ENCODE results near the gene CSTPP1. TPM values are rescaled to one million over a fixed set of nuclear protein-coding genes. Genes with fewer than 3 reads are reported as not detected.
"Not testable (repeated sequence)": the region's sequence is repeated elsewhere in the genome, so short reads cannot be mapped to it uniquely, and the experiment has no call there.

The CSTPP1 gene
- total RNA-seq, 5 donors from 2014 or later (not counting 1 experiment from before 2014, with no cell fraction given), result 13.3 to 16.9 (median 15.0) TPM

- H3K4me1 ChIP-seq (ENCODE audit: control insufficient read depth in 1 of 2, extremely low read depth in 1 of 2, insufficient read depth in 2 of 2, low read length in 2 of 2); H3K4me3 Mint-ChIP-seq; H3K27ac ChIP-seq (ENCODE audit: low read length); H3K4me3 ChIP-seq (ENCODE audit: control insufficient read depth in 1 of 2, extremely low read depth in 1 of 2, low read length in 1 of 2); H3K9me3 Mint-ChIP-seq; H3K27ac Mint-ChIP-seq; DNase-seq; ATAC-seq (replicated peaks in 1 of 4); H3K27me3 ChIP-seq (replicated peaks in 1 of 2; ENCODE audit: control insufficient read depth in 2 of 2, extremely low read depth in 1 of 2, insufficient read depth in 2 of 2, low read length in 1 of 2); H3K36me3 ChIP-seq (ENCODE audit: control insufficient read depth in 2 of 2, extremely low read depth in 1 of 2, insufficient read depth in 1 of 2, low read length in 1 of 2); H3K9me3 ChIP-seq; POLR2A ChIA-PET; H3K27me3 Mint-ChIP-seq: not testable (repeated sequence)
- 97% methylated on average over 10 of the region's 14 CpGs for WGBS (ENCODE audit: insufficient coverage)
- H3K4me1 Mint-ChIP-seq, result peaks cover 3 to 11% (median 3%) of the 10 kb centered on the region in 3 donors
- CTCF ChIA-PET, result interaction anchor here in 1 of 2 donors (1.0 kb wide), 1 partner anchor 157 kb away, joined by 3 read pairs; no protein-coding TSS in a partner anchor
- peaks cover 38% of the 10 kb centered on the region for H3K36me3 Mint-ChIP-seq
Observed at GRCh38 chr11:46997796-46998195, 61.2 kb downstream of the CSTPP1 start.

GRCh38 chr11:46999217-46999616, 62.7 kb downstream of the CSTPP1 start:
- H3K27ac Mint-ChIP-seq, result no peak overlapping the region
- CTCF ChIA-PET, result interaction anchor here in 1 of 2 donors (0.6 kb wide), 1 partner anchor 455 kb away, joined by 3 read pairs; no protein-coding TSS in a partner anchor

GRCh38 chr11:47000033-47000432, 63.5 kb downstream of the CSTPP1 start:
- no CpG with 5 or more reads among the region's 2 CpGs for WGBS (ENCODE audit: insufficient coverage)
- Mint-ChIP-seq H3K27me3 (no peaks in the 10 kb centered on the region), H3K4me3 (no peak overlapping the region), H3K36me3 (peaks cover 26% of the 10 kb centered on the region), H3K9me3 (no peaks in the 10 kb centered on the region), H3K27ac (no peak overlapping the region), H3K4me1 (peaks cover 16 to 27% (median 16%) of the 10 kb centered on the region in 3 donors)
- H3K27ac ChIP-seq (ENCODE audit: low read length), result no peak overlapping the region
- H3K4me3 ChIP-seq (ENCODE audit: control insufficient read depth in 1 of 2, extremely low read depth in 1 of 2, low read length in 1 of 2), result no peak overlapping the region
- no peaks in the 10 kb centered on the region for H3K36me3 ChIP-seq (ENCODE audit: control insufficient read depth in 2 of 2, extremely low read depth in 1 of 2, insufficient read depth in 1 of 2, low read length in 1 of 2)
- no peaks in the 10 kb centered on the region for H3K27me3 ChIP-seq (replicated peaks in 1 of 2; ENCODE audit: control insufficient read depth in 2 of 2, extremely low read depth in 1 of 2, insufficient read depth in 2 of 2, low read length in 1 of 2)
- DNase-seq (no peak), ATAC-seq (replicated peaks in 1 of 4) (no peak)
- peaks cover 0 to 2% of the 10 kb centered on the region in 2 experiments for H3K4me1 ChIP-seq (ENCODE audit: control insufficient read depth in 1 of 2, extremely low read depth in 1 of 2, insufficient read depth in 2 of 2, low read length in 2 of 2)
- ChIA-PET POLR2A (no interaction called here), CTCF (interaction anchor here in 1 of 2 donors (0.6 kb wide), 1 partner anchor 255 kb away, joined by 3 read pairs; no protein-coding TSS in a partner anchor)
- no peaks in the 10 kb centered on the region for H3K9me3 ChIP-seq

More at GRCh38 chr11:46999217-46999616, 62.7 kb downstream of the CSTPP1 start:
- Mint-ChIP-seq H3K27me3 (no peaks in the 10 kb centered on the region), H3K4me1 (peaks cover 9 to 20% (median 10%) of the 10 kb centered on the region in 3 donors), H3K36me3 (peaks cover 26% of the 10 kb centered on the region), H3K4me3 (no peak overlapping the region), H3K9me3 (no peaks in the 10 kb centered on the region)
- no peaks in the 10 kb centered on the region for H3K4me1 ChIP-seq (ENCODE audit: control insufficient read depth in 1 of 2, extremely low read depth in 1 of 2, insufficient read depth in 2 of 2, low read length in 2 of 2)
- no peaks in the 10 kb centered on the region for H3K27me3 ChIP-seq (replicated peaks in 1 of 2; ENCODE audit: control insufficient read depth in 2 of 2, extremely low read depth in 1 of 2, insufficient read depth in 2 of 2, low read length in 1 of 2)
- POLR2A ChIA-PET, result interaction anchor here in 1 of 2 donors (0.6 kb wide), 1 partner anchor 156 kb away, joined by 3 read pairs; no protein-coding TSS in a partner anchor
- DNase-seq (no peak), ATAC-seq (replicated peaks in 1 of 4) (no peak)
- H3K36me3 ChIP-seq (ENCODE audit: control insufficient read depth in 2 of 2, extremely low read depth in 1 of 2, insufficient read depth in 1 of 2, low read length in 1 of 2), result no peaks in the 10 kb centered on the region
- H3K4me3 ChIP-seq (ENCODE audit: control insufficient read depth in 1 of 2, extremely low read depth in 1 of 2, low read length in 1 of 2), result no peak overlapping the region
- H3K9me3 ChIP-seq, result no peaks in the 10 kb centered on the region
- no peak overlapping the region for H3K27ac ChIP-seq (ENCODE audit: low read length)

GRCh38 chr11:47001781-47002181, 65.2 kb downstream of the CSTPP1 start:
- Mint-ChIP-seq H3K4me1 (peaks cover 13 to 22% (median 19%) of the 10 kb centered on the region in 3 donors), H3K9me3 (no peaks in the 10 kb centered on the region), H3K27ac (no peak overlapping the region), H3K36me3 (peaks cover 12% of the 10 kb centered on the region), H3K27me3 (no peaks in the 10 kb centered on the region), H3K4me3 (no peak overlapping the region)
- Histone ChIP-seq H3K27ac (ENCODE audit: low read length) (no peak overlapping the region), H3K27me3 (replicated peaks in 1 of 2; ENCODE audit: control insufficient read depth in 2 of 2, extremely low read depth in 1 of 2, insufficient read depth in 2 of 2, low read length in 1 of 2) (no peaks in the 10 kb centered on the region), H3K9me3 (no peaks in the 10 kb centered on the region), H3K36me3 (ENCODE audit: control insufficient read depth in 2 of 2, extremely low read depth in 1 of 2, insufficient read depth in 1 of 2, low read length in 1 of 2) (no peaks in the 10 kb centered on the region), H3K4me1 (ENCODE audit: control insufficient read depth in 1 of 2, extremely low read depth in 1 of 2, insufficient read depth in 2 of 2, low read length in 2 of 2) (peaks cover 0 to 2% of the 10 kb centered on the region in 2 experiments), H3K4me3 (ENCODE audit: control insufficient read depth in 1 of 2, extremely low read depth in 1 of 2, low read length in 1 of 2) (no peak overlapping the region)
- ChIA-PET CTCF (interaction anchor here (0.5 to 0.6 kb wide), 2 partner anchors 17 to 872 kb away, joined by 3 to 5 read pairs; no protein-coding TSS in a partner anchor), POLR2A (no interaction called here)
- ATAC-seq (replicated peaks in 1 of 4) (no peak), DNase-seq (no peak)
- 40% methylated on average over 1 of the region's 3 CpGs for whole genome bisulfite sequencing (ENCODE audit: insufficient coverage)

GRCh38 chr11:47002390-47002789, 65.8 kb downstream of the CSTPP1 start:
- no peaks in the 10 kb centered on the region for H3K9me3 ChIP-seq
- no peaks in the 10 kb centered on the region for H3K36me3 ChIP-seq (ENCODE audit: control insufficient read depth in 2 of 2, extremely low read depth in 1 of 2, insufficient read depth in 1 of 2, low read length in 1 of 2)
- H3K4me1 ChIP-seq (ENCODE audit: control insufficient read depth in 1 of 2, extremely low read depth in 1 of 2, insufficient read depth in 2 of 2, low read length in 2 of 2), result peaks cover 0 to 2% of the 10 kb centered on the region in 2 experiments
- H3K27me3 Mint-ChIP-seq, result no peaks in the 10 kb centered on the region
- H3K27ac ChIP-seq (ENCODE audit: low read length), result no peak overlapping the region
- no peaks in the 10 kb centered on the region for H3K9me3 Mint-ChIP-seq
- no CpG with 5 or more reads among the region's 1 CpG for WGBS (ENCODE audit: insufficient coverage)
- H3K27ac Mint-ChIP-seq, result no peak overlapping the region
- no peaks in the 10 kb centered on the region for H3K27me3 ChIP-seq (replicated peaks in 1 of 2; ENCODE audit: control insufficient read depth in 2 of 2, extremely low read depth in 1 of 2, insufficient read depth in 2 of 2, low read length in 1 of 2)
- H3K36me3 Mint-ChIP-seq, result peaks cover 6% of the 10 kb centered on the region
- ChIA-PET CTCF (interaction anchor here (0.5 to 0.6 kb wide), 3 partner anchors 18 to 1473 kb away, joined by 3 to 5 read pairs (median 4); no protein-coding TSS in a partner anchor), POLR2A (no interaction called here)
- H3K4me1 Mint-ChIP-seq, result peaks cover 13 to 22% (median 19%) of the 10 kb centered on the region in 3 donors
- no peak overlapping the region for H3K4me3 Mint-ChIP-seq
- DNase-seq (no peak), ATAC-seq (replicated peaks in 1 of 4) (no peak)
- H3K4me3 ChIP-seq (ENCODE audit: control insufficient read depth in 1 of 2, extremely low read depth in 1 of 2, low read length in 1 of 2), result no peak overlapping the region

GRCh38 chr11:47003180-47003877, 66.8 kb downstream of the CSTPP1 start:
- no peak overlapping the region for H3K4me3 ChIP-seq (ENCODE audit: control insufficient read depth in 1 of 2, extremely low read depth in 1 of 2, low read length in 1 of 2)
- H3K4me1 Mint-ChIP-seq, result peaks cover 13 to 22% (median 19%) of the 10 kb centered on the region in 3 donors
- H3K36me3 Mint-ChIP-seq, result peaks cover 4% of the 10 kb centered on the region
- no peak overlapping the region for H3K27ac ChIP-seq (ENCODE audit: low read length)
- no peaks in the 10 kb centered on the region for H3K36me3 ChIP-seq (ENCODE audit: control insufficient read depth in 2 of 2, extremely low read depth in 1 of 2, insufficient read depth in 1 of 2, low read length in 1 of 2)
- DNase-seq (no peak), ATAC-seq (replicated peaks in 1 of 4) (no peak)
- H3K27ac Mint-ChIP-seq, result no peak overlapping the region
- no peaks in the 10 kb centered on the region for H3K9me3 Mint-ChIP-seq
- H3K4me1 ChIP-seq (ENCODE audit: control insufficient read depth in 1 of 2, extremely low read depth in 1 of 2, insufficient read depth in 2 of 2, low read length in 2 of 2), result peaks cover 0 to 2% of the 10 kb centered on the region in 2 experiments
- POLR2A ChIA-PET, result no interaction called here
- CTCF ChIA-PET, result no interaction called here
- H3K4me3 Mint-ChIP-seq, result no peak overlapping the region
- H3K9me3 ChIP-seq, result no peaks in the 10 kb centered on the region
- H3K27me3 ChIP-seq (replicated peaks in 1 of 2; ENCODE audit: control insufficient read depth in 2 of 2, extremely low read depth in 1 of 2, insufficient read depth in 2 of 2, low read length in 1 of 2), result no peaks in the 10 kb centered on the region
- H3K27me3 Mint-ChIP-seq, result no peaks in the 10 kb centered on the region
- 67% methylated on average over 1 of the region's 3 CpGs for WGBS (ENCODE audit: insufficient coverage)

Data from T-cell (primary cell).